ENCODE measurements around the gene RHBG. TPM values are rescaled to one million over a fixed set of nuclear protein-coding genes. Genes with fewer than 3 reads are reported as not detected.

RHBG gene
- total RNA-seq, 3 donors from 2014 or later (not counting 1 experiment from before 2014, with no cell fraction given): not detected

DNA sequence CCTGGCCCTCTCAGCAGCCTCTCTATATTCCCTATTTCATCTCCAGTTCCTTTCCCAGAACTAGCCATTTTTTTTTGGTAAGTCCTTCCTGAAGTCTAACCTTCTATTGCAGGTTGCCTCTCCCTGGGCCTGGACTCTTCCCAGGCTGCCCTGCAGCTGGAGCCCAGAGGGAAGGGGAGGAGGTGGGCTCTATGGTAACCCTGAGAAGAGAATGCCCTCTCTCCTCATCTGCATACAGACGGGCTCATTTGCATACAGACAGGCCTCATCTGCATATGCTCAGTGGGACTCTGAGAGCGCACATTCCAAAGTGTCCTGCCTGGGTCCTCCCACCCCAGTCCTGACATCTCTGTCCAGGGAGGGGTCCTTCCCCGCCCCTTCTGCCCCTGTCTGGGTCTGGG is 32.7 kb downstream of the RHBG start:
- Histone ChIP-seq H3K36me3 (ENCODE audit: control insufficient read depth, insufficient read depth, low read length) (no peaks in the 10 kb centered on the region), H3K4me3 (ENCODE audit: low read length) (no peak overlapping the region), H3K27ac (ENCODE audit: low read length) (no peak overlapping the region), H3K4me1 (ENCODE audit: control insufficient read depth, insufficient read depth, low read length) (no peaks in the 10 kb centered on the region), H3K9me3 (ENCODE audit: control insufficient read depth, insufficient read depth, low read length) (no peaks in the 10 kb centered on the region), H3K27me3 (ENCODE audit: control insufficient read depth, insufficient read depth, low read length) (peaks cover 3% of the 10 kb centered on the region)
- TF ChIP-seq, protein P1, sequence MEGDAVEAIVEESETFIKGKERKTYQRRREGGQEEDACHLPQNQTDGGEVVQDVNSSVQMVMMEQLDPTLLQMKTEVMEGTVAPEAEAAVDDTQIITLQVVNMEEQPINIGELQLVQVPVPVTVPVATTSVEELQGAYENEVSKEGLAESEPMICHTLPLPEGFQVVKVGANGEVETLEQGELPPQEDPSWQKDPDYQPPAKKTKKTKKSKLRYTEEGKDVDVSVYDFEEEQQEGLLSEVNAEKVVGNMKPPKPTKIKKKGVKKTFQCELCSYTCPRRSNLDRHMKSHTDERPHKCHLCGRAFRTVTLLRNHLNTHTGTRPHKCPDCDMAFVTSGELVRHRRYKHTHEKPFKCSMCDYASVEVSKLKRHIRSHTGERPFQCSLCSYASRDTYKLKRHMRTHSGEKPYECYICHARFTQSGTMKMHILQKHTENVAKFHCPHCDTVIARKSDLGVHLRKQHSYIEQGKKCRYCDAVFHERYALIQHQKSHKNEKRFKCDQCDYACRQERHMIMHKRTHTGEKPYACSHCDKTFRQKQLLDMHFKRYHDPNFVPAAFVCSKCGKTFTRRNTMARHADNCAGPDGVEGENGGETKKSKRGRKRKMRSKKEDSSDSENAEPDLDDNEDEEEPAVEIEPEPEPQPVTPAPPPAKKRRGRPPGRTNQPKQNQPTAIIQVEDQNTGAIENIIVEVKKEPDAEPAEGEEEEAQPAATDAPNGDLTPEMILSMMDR (IDR thresholded peaks at IDR 0.05): no peak
- intact Hi-C loops (cut with micrococcal nuclease): no loop called here
- no peak overlapping the region for H3K4me3 Mint-ChIP-seq
- ATAC-seq: no peak
- WGBS (ENCODE audit: insufficient coverage): 77% methylated on average over 3 of the region's 3 CpGs
- no peaks in the 10 kb centered on the region for H3K9me3 Mint-ChIP-seq
- no peak for DNase-seq
- H3K27ac Mint-ChIP-seq: no peak overlapping the region
- H3K36me3 Mint-ChIP-seq: no peaks in the 10 kb centered on the region
- peaks cover 11% of the 10 kb centered on the region in 2 donors for H3K27me3 Mint-ChIP-seq (ENCODE audit: low read depth in 2 of 2)
- no peaks in the 10 kb centered on the region for H3K4me1 Mint-ChIP-seq

DNA sequence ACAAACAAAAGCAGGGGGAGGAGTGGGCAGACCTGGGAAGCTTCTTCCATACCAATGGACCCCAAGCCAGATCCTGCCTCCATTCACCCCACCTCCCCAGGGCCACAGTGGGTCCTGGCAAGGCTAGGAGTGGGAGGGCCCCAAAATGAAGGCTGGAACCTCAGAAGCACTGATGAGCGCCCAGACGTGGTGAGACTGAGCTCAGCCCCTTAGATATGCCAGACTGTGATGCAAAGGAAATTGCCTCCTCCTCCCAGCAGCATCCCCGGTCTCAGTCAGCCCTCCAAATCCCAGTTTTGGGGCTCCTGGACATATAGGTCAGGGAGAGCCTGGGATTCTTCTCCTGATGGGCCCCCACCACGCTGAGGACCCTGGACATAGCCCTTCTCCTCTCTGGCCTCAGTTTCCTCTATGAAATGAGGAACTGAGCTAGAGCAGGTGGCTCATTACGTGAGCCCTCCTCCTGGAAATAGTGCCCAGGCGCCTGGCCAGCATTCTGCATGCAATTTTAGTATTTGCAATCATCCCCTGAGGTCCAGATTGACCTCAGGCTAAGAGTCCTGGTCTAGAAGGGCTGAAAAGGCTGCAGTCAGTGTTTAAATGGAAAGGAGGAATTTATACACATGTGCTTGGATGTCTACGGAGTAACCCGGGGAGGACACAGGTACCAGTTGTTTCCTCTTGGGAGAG is 33.5 kb downstream of the RHBG start:
- Mint-ChIP-seq H3K4me1 (no peaks in the 10 kb centered on the region), H3K4me3 (no peak overlapping the region), H3K36me3 (no peaks in the 10 kb centered on the region), H3K9me3 (no peaks in the 10 kb centered on the region), H3K27me3 (ENCODE audit: low read depth in 2 of 2) (peaks cover 11 to 13% of the 10 kb centered on the region in 2 donors), H3K27ac (no peak overlapping the region)
- WGBS (ENCODE audit: insufficient coverage): 53% methylated on average over 8 of the region's 8 CpGs
- Histone ChIP-seq H3K9me3 (ENCODE audit: control insufficient read depth, insufficient read depth, low read length) (no peaks in the 10 kb centered on the region), H3K4me3 (ENCODE audit: low read length) (no peak overlapping the region), H3K27ac (ENCODE audit: low read length) (no peak overlapping the region), H3K27me3 (ENCODE audit: control insufficient read depth, insufficient read depth, low read length) (peaks cover 3% of the 10 kb centered on the region), H3K4me1 (ENCODE audit: control insufficient read depth, insufficient read depth, low read length) (no peaks in the 10 kb centered on the region), H3K36me3 (ENCODE audit: control insufficient read depth, insufficient read depth, low read length) (no peaks in the 10 kb centered on the region)
- TF ChIP-seq, protein P1 (IDR thresholded peaks at IDR 0.05): no peak
- intact Hi-C loops (cut with micrococcal nuclease): no loop called here
- no peak for DNase-seq
- no peak for ATAC-seq

DNA sequence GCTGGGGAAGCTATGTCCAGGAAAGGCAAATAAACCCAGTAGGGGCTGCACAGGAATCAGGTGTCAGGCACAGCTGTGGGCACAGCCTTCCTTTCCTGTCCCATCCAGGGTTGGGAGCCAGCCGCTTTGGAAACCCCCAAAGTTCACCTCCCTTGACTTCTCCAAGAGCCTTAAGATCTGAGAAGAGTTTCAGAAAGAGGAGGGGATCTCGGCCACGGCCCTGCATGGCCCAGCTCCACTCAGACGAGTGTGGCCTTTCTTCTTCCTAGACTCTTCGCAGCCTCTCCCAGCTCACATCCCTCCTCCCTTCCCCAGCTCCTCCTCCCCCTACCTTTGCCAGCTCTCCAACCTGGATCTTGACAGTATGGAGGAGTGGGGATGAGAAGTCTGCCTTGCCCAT is 36.7 kb downstream of the RHBG start:
- TF ChIP-seq, protein P1 (IDR thresholded peaks at IDR 0.05): no peak
- intact Hi-C loops (cut with micrococcal nuclease): no loop called here
- Histone ChIP-seq H3K4me3 (ENCODE audit: low read length) (no peak overlapping the region), H3K27me3 (ENCODE audit: control insufficient read depth, insufficient read depth, low read length) (peaks cover 3% of the 10 kb centered on the region), H3K9me3 (ENCODE audit: control insufficient read depth, insufficient read depth, low read length) (no peaks in the 10 kb centered on the region), H3K4me1 (ENCODE audit: control insufficient read depth, insufficient read depth, low read length) (no peaks in the 10 kb centered on the region), H3K27ac (ENCODE audit: low read length) (no peak overlapping the region), H3K36me3 (ENCODE audit: control insufficient read depth, insufficient read depth, low read length) (no peaks in the 10 kb centered on the region)
- Mint-ChIP-seq H3K4me3 (no peak overlapping the region), H3K9me3 (no peaks in the 10 kb centered on the region), H3K27me3 (ENCODE audit: low read depth in 2 of 2) (peaks cover 17 to 19% of the 10 kb centered on the region in 2 donors), H3K27ac (no peak overlapping the region), H3K36me3 (no peaks in the 10 kb centered on the region), H3K4me1 (no peaks in the 10 kb centered on the region)
- ATAC-seq: no peak
- WGBS (ENCODE audit: insufficient coverage): 69% methylated on average over 5 of the region's 5 CpGs
- DNase-seq: no peak

DNA sequence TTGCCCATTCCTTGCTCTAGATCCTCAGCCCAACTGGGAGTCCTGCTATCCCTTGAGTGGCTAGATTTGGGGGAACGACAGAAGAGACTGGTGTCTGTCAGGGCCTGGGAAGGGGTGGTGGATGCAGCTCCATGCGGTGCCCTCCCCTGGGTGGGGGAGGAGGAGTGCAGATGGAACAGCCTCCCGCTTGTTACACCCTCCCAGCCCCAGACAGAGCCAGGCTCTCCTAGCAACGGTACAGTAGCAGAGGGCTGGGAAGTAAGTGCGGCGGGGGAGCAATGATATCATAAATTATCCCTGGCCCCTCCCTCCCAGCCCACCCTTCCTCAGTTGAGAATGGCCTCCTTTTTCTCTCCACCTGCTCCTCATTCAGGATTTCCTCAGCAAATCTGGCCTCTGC is 37.2 kb downstream of the RHBG start:
- intact Hi-C loops (cut with micrococcal nuclease): no loop called here
- no peak overlapping the region for H3K4me3 ChIP-seq (ENCODE audit: low read length)
- H3K27me3 ChIP-seq (ENCODE audit: control insufficient read depth, insufficient read depth, low read length): peaks cover 3% of the 10 kb centered on the region
- Mint-ChIP-seq H3K4me1 (no peaks in the 10 kb centered on the region), H3K9me3 (no peaks in the 10 kb centered on the region), H3K36me3 (no peaks in the 10 kb centered on the region), H3K27me3 (ENCODE audit: low read depth in 2 of 2) (peaks cover 23 to 25% of the 10 kb centered on the region in 2 donors), H3K4me3 (no peak overlapping the region), H3K27ac (no peak overlapping the region)
- WGBS (ENCODE audit: insufficient coverage): 70% methylated on average over 4 of the region's 6 CpGs
- TF ChIP-seq, protein P1 (IDR thresholded peaks at IDR 0.05): no peak
- H3K9me3 ChIP-seq (ENCODE audit: control insufficient read depth, insufficient read depth, low read length): no peaks in the 10 kb centered on the region
- no peak overlapping the region for H3K27ac ChIP-seq (ENCODE audit: low read length)
- no peaks in the 10 kb centered on the region for H3K4me1 ChIP-seq (ENCODE audit: control insufficient read depth, insufficient read depth, low read length)
- DNase-seq: no peak
- H3K36me3 ChIP-seq (ENCODE audit: control insufficient read depth, insufficient read depth, low read length): no peaks in the 10 kb centered on the region
- no peak for ATAC-seq
